GM11168 (cell line): ENCODE data around the gene ANGPTL2.
"Not testable (repeated sequence)": the region's sequence is repeated elsewhere in the genome, so short reads cannot be mapped to it uniquely, and the experiment has no call there.

Experiments
- in situ Hi-C: fragments of 300-500 bp; cut with MboI; formaldehyde crosslinking; loops from one replicate; pipeline ENCODE4 v1.12.0; 2022; ENCODE audit warnings: low sequenced_read_pairs; ENCODE audit not compliant: unreplicated experiment

Gene ANGPTL2, protein sequence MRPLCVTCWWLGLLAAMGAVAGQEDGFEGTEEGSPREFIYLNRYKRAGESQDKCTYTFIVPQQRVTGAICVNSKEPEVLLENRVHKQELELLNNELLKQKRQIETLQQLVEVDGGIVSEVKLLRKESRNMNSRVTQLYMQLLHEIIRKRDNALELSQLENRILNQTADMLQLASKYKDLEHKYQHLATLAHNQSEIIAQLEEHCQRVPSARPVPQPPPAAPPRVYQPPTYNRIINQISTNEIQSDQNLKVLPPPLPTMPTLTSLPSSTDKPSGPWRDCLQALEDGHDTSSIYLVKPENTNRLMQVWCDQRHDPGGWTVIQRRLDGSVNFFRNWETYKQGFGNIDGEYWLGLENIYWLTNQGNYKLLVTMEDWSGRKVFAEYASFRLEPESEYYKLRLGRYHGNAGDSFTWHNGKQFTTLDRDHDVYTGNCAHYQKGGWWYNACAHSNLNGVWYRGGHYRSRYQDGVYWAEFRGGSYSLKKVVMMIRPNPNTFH

DNA sequence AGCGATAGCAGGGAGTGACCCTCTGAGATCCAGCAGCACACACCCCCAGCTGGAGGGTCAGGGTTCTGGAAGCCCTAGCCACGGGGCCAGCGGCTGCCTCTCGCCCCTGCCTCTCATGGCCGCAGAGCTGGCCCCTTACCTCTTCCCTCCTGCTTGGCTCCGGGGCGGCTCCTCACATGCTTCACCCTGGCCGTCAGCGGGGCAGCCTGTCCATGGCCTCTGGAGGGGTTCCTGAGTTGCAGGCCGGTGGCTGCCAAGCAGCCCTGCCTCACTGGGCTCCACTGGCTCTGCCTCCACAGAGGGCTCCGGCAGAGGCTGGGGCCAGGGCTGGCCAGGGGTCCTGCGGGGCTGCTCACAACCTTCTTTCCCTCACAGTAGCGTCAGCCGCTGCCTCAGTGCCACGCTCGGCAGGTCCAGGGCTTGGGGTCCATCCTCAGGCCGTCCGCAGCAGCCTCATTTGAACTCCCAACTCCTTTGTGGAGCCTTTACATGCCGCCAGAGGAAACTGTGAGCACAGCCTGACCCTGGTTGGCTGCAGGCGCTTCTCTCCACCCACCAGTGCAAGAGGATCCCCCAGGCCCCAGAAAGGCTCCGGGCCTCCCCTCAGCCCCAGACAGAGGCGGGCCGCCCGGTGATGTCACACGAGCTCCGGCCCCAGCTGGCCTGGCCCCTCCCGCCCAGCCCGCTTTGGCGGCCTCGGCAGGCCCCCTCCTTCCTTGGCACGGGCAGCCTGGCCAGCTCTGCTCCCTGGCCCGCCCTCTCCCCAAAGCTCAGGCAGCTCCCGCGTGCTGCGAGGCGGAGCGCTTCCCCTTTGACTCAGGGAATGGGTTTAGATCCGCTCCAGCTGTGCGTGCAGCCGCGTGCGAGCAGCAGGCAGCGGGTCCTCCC is at the start of gene ANGPTL2:
Gene ANGPTL2, minus strand, starts transcription at position 460 of the 888 bp plus-strand sequence. CDS start 13,904 bp downstream, outside the sequence.
- in situ Hi-C loops = no loop called here

DNA sequence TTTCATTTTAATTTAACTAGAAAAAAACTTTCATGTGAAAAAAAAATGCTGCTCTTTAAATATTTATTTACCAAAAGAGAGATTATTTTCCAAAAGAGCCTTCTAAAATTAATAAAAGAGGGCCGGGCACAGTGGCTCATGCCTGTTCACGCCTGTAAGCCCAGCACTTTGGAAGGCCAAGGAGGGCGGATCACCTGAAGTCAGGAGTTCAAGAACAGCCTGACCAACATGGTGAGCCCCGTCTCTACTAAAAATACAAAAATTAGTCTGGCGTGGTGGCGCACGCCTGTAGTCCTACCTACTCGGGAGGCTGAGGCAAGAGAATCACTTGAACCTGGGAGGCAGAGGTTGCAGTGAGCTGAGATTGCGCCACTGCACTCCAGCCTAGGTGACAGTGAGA is 48.9 kb upstream of the ANGPTL2 start:
- in situ Hi-C loops = not testable (repeated sequence)

DNA sequence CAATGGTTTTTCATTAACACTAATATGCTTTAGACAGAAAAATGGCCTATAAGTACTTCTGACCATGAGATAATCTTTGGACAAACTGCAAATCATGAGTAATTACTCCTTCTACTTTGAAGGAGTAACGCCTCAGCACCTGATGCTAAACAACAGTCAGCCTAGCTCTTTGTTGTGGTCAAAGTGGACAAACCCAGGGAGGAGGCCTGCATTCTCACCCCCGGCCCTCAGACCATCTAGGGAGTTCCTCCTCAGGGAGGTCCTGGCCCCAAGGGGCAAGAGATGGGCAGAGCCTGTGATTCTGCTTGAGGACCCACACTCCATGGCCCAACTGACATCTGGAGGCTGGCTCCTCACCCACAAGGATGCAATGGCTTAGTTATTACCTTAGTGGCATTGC is 48.2 kb upstream of the ANGPTL2 start:
- in situ Hi-C loops = no loop called here

GRCh38 chr9:127170103-127170502 is 47.7 kb upstream of the ANGPTL2 start:
- in situ Hi-C loops = no loop called here

GRCh38 chr9:127169575-127169883 is 47.1 kb upstream of the ANGPTL2 start:
- in situ Hi-C loops = no loop called here

GRCh38 chr9:127168756-127169574 is 46.5 kb upstream of the ANGPTL2 start:
- in situ Hi-C loops = no loop called here

- in situ Hi-C loops = no loop called here
Measured at GRCh38 chr9:127167560-127168326, 45.3 kb upstream of the ANGPTL2 start.

- in situ Hi-C loops = no loop called here
Measured at GRCh38 chr9:127166651-127167524, 44.5 kb upstream of the ANGPTL2 start.

DNA sequence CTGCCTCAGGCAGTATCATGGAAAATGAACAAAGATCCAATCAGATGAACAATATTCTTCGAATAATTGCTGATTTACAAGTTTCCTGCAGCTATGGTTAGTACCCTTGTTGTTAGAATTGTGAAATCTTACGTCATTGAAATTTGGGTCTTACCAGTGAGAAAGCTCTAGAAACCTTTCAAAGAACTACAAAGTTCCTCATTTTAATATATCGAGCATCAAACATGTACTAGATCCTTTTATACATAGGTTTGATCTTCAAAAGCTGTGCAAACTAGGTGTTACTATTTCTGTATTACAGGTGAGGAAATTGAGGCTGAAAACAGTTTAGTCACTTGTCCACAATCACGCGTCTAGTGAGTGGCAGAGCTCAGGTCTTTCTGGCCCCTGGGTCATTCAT is 43.7 kb upstream of the ANGPTL2 start:
- in situ Hi-C loops = no loop called here

- in situ Hi-C loops = no loop called here
Measured at GRCh38 chr9:127165116-127165515, 42.7 kb upstream of the ANGPTL2 start.

DNA sequence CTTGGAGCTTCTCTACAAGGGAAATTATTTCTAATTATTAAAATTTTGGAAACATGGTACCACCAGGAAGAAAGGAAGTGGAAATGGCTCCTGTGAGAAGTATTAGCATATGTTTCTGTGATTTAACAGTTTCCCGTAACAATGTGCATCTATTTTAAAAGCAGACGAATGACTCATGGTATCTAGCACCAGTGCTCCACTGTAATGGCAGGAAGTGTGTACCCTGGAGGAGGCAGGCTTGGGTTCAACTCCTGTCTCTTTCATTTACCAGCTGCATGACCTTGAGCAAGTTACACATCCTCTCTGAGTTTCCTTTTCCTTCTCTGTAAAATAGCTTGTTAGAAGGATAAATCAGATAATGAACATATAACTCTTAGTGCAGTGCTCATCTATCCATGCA is 41.0 kb upstream of the ANGPTL2 start:
- in situ Hi-C loops = no loop called here

DNA sequence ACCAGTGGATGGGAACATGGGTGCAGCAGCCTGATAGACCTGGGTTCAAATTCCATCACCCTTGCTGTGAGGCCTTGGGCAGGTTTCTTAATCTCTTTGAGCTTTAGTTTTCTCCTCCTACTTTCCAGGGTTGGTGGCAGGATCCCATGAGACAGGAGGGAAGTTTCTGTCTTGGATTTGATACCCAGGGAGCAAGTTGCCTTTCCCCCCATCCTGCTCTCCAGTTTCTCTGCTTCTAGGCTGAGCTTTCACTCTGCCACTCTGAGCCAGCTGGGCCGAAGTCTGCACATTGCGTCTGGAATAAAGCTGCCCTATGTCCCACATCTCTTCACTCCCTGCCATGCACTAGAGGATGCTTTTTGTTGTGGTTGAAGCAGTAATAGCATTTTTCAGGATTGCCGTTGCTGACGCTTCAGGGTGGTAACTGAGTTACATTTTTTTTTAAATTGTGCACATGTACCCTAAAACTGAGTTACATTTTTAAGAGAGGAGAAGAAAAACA is 40.5 kb upstream of the ANGPTL2 start:
- in situ Hi-C loops = no loop called here

DNA sequence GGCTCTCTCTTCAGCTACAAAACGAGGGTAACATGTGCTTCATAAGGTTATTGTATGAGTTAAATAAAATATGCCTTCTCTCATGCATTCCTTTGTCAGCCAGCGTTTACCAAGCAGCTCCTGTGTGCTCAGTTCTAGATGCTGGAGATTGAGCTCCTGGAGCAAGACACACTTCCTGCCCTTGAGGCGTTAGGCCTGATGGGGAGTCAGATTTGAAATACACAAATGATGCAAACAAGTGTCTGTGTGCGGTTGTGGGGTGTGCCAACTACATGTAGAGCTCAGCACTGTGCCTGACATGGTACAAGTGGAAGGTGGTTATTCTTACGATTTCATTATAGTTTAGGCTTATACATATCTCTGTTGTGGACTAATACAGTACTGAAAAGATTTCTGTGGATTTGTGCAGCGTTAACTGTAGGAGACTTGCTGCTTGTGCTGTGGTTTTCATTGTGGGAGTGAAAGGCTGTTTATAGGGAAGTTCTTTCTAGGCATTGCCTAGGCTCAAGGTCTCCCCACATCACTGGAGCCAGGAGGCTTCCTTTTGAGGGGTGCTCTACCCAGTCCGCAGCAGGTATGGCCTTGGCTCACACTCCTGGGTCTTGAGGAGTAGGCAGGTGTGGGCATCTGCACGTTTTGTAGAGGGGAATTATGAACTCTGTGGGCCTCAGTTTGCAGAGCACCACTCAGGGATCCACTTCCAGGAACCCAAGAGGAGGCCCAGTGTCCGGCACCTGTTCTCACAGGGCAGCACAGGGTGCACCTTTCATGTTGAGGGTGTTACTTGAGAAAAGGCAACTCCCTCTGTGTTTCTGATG is 39.8 kb upstream of the ANGPTL2 start:
- in situ Hi-C loops = no loop called here

DNA sequence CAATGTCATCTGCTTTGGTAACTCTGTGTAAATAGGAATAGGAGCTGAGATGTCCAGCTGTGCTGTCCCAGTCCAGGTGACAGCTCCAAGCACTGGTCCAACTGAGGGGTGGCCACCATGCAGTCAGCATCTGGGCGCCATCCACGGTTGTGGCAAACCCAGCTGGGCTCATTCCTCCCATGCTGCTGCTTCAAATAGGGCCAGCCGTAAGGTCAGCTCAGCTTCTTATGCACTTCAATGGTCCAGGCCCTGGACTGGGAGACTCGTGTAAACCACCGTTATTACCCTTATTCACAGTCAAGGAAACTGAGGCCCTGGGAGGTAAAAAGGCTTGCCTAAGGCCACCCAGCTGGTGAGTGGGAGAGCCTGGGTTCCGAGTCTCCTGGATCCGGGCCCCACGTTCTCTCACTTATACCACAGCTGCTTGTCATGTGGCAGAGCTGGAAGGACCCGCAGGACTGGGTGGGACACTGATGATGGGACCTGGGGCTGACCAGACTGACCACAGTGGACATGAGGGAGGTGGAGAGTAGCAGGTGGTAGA is 38.7 kb upstream of the ANGPTL2 start:
- in situ Hi-C loops = no loop called here

GRCh38 chr9:127159949-127160610 is 37.6 kb upstream of the ANGPTL2 start:
- in situ Hi-C loops = no loop called here

DNA sequence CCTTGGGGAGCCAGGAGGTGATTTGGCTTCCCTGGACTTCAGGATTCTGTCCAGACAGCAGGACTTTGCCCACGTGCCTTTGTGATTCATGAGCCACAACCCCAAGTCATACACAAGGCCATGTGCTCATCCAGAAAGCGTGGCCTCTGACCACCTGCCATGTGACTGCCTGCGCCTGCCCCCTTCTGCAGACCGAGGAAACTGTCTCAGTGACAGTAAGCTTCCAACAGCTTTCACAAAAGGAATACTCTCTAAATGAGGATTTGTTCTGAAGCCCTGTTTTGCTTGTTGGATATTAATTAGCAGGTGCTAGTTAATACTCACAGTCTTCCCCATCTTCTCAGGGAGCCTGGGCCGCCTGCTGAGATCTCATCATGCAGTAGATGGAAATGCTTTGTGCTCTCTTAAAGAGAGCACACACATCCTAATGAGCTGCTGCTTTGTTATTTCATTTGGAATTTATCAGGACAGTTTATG is 36.9 kb upstream of the ANGPTL2 start:
- in situ Hi-C loops = no loop called here

DNA sequence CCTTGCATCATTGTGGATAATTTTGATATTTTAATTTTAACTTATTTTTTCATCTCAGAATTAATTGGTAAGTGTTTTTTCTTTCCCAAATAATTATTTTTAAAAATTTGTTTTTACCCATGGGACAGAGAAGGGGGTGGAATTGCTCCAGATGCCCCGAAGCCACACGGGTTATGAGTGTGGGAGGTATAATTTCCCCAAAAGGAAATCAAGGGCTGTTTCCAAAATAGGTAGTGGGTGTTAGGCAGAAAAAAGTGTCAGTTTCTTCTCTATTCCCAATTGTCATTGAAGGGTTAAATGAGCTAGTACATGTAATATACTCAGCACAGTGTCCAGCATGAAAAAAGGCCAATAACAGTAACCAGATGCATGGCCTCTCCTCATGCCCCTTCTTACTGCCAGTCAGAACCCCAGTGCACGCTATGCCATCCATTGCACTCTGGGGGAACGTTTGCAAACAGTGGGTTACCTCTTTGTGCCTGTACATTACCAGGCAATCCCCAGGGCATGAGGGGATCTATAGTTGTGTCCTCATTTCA is 36.4 kb upstream of the ANGPTL2 start:
- in situ Hi-C loops = no loop called here
